HFFc6 (cell line): ENCODE results near the gene CAPN10. TPM values are rescaled to one million over a fixed set of nuclear protein-coding genes. Genes with fewer than 3 reads are reported as not detected.

Source experiments
- DNase-seq: peaks from one replicate; pipeline ENCODE4 v3.0.0-alpha.2; 2018
- H3K27ac Mint-ChIP-seq: 2 replicates; pipeline ENCODE4 v1.8.0; 2020; ENCODE audit warnings: mild to moderate bottlenecking, mixed read lengths
- H3K27me3 Mint-ChIP-seq: 2 replicates; pipeline ENCODE4 v1.8.0; 2021; ENCODE audit warnings: mild to moderate bottlenecking, moderate library complexity, mixed read lengths; ENCODE audit not compliant: insufficient read depth
- H3K36me3 Mint-ChIP-seq: 2 replicates; pipeline ENCODE4 v1.8.0; 2021; ENCODE audit warnings: low read depth, mixed read lengths
- H3K4me1 Mint-ChIP-seq: 2 replicates; pipeline ENCODE4 v1.8.0; 2020; ENCODE audit warnings: low read depth, mixed read lengths
- H3K4me3 Mint-ChIP-seq: 2 replicates; pipeline ENCODE4 v1.8.0; 2020; ENCODE audit warnings: mild to moderate bottlenecking, moderate library complexity, mixed read lengths
- H3K9me3 Mint-ChIP-seq: 2 replicates; pipeline ENCODE4 v1.8.0; 2020; ENCODE audit warnings: mild to moderate bottlenecking, mixed read lengths
- total RNA-seq, 6 experiments: library from RNA; stranded (reverse); fragmentation: NEBNext Ultra II Directional; extraction: Animal tissue kit (Norgen Biotek cat#: 25700); gene quantifications; 2 replicates in 1 of 6; 3 replicates in 5 of 6; pipeline ENCODE4 v1.2.3, GENCODE V29; 2021
- TF ChIP-seq, protein P1 (sequence below): fragments of 200-600 bp; sonication (generic); IDR thresholded peaks from 2 replicates; pipeline ENCODE4 v1.5.0; 2021; ENCODE audit warnings: antibody characterized with exemption, mild to moderate bottlenecking

Gene CAPN10
- total RNA-seq, 6 experiments from 2014 or later, result 13.9 to 20.5 (median 15.0) TPM

- no peaks in the 10 kb centered on the region for H3K9me3 Mint-ChIP-seq
- H3K27ac Mint-ChIP-seq, result no peak overlapping the region
- H3K4me1 Mint-ChIP-seq, result 0 out of 2 replicates have a peak, but pooled peaks cover 5% of the 10 kb centered on the region
- TF ChIP-seq, protein P1, sequence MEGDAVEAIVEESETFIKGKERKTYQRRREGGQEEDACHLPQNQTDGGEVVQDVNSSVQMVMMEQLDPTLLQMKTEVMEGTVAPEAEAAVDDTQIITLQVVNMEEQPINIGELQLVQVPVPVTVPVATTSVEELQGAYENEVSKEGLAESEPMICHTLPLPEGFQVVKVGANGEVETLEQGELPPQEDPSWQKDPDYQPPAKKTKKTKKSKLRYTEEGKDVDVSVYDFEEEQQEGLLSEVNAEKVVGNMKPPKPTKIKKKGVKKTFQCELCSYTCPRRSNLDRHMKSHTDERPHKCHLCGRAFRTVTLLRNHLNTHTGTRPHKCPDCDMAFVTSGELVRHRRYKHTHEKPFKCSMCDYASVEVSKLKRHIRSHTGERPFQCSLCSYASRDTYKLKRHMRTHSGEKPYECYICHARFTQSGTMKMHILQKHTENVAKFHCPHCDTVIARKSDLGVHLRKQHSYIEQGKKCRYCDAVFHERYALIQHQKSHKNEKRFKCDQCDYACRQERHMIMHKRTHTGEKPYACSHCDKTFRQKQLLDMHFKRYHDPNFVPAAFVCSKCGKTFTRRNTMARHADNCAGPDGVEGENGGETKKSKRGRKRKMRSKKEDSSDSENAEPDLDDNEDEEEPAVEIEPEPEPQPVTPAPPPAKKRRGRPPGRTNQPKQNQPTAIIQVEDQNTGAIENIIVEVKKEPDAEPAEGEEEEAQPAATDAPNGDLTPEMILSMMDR, result peak; percentile 11; the same call in 1 of the 2 replicates
- H3K36me3 Mint-ChIP-seq, result no peaks in the 10 kb centered on the region
- no peak for DNase-seq
- H3K4me3 Mint-ChIP-seq, result no peak overlapping the region
- peaks cover 2% of the 10 kb centered on the region; the same call in 1 of the 2 replicates for H3K27me3 Mint-ChIP-seq
These were observed 13.4 kb upstream of the CAPN10 start for GRCh38 chr2:240573071-240573515.

DNA sequence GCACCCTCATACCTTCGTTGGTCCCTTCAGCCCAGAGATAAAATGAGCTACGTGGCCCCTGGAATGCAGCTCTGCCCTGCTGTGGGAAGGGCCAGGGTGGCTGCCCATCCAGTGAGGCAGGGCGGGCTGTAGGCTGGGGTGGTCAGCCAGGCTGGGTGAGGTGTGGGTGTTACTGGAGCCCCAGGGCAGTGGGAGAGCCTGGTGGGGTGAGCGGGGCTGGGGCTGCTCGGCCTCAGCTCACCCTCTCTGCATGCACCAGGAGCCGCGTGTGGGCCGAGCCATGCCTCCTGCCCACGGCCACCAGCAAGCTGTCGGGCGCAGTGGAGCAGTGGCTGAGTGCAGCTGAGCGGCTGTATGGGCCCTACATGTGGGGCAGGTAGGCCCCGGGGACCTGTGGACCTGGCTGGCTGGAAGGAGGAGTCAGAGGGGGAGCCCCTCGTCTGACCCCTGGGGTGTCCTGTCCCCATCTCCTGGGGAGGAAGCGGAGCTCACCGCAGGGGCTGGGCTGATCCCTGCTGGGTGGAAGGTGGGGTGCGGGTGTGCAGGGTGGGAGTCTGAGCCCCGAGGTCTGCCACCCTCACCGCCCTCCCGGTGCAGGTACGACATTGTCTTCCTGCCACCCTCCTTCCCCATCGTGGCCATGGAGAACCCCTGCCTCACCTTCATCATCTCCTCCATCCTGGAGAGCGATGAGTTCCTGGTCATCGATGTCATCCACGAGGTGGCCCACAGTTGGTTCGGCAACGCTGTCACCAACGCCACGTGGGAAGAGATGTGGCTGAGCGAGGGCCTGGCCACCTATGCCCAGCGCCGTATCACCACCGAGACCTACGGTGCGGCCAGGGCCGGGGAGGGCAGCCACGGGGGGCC lies 12.8 kb upstream of the CAPN10 start:
- Mint-ChIP-seq H3K4me3 (no peak overlapping the region), H3K36me3 (no peaks in the 10 kb centered on the region), H3K9me3 (no peaks in the 10 kb centered on the region), H3K27ac (no peak overlapping the region), H3K27me3 (peaks cover 2% of the 10 kb centered on the region; the same call in 1 of the 2 replicates), H3K4me1 (0 out of 2 replicates have a peak, but pooled peaks cover 5% of the 10 kb centered on the region)
- no peak for DNase-seq
- TF ChIP-seq, protein P1, result no peak

DNA sequence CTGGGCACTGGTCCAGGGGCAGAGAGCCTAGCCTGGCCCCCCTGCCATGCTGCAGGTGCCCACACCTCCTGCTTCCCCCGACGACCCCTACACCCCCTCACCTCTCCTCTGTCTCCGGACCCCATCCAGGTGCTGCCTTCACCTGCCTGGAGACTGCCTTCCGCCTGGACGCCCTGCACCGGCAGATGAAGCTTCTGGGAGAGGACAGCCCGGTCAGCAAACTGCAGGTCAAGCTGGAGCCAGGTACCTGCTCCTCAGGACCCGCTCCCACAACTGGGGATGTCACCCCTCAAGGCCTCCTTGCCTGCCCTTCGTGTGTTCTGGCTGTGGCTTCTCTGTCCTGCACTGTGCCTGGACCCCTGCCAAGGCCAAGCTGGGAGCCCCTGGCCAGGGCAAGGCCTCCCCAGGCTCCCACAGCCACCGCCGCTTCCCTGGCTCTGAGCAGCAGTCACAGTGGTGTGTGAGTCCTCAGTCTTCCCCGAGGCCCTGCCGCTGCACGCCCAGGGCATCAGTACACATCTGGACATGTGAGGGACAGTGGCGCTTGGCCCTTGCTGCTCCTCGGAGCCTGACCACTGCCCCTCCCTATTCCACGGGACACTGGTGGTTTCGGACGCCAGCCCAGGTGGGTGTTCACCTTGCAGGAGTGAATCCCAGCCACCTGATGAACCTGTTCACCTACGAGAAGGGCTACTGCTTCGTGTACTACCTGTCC lies 12.0 kb upstream of the CAPN10 start:
- no peak for DNase-seq
- Mint-ChIP-seq H3K9me3 (no peaks in the 10 kb centered on the region), H3K27ac (no peak overlapping the region), H3K36me3 (no peaks in the 10 kb centered on the region), H3K4me3 (no peak overlapping the region), H3K4me1 (peaks cover 4% of the 10 kb centered on the region), H3K27me3 (peaks cover 2% of the 10 kb centered on the region; the same call in 1 of the 2 replicates)
- TF ChIP-seq, protein P1, result no peak

DNA sequence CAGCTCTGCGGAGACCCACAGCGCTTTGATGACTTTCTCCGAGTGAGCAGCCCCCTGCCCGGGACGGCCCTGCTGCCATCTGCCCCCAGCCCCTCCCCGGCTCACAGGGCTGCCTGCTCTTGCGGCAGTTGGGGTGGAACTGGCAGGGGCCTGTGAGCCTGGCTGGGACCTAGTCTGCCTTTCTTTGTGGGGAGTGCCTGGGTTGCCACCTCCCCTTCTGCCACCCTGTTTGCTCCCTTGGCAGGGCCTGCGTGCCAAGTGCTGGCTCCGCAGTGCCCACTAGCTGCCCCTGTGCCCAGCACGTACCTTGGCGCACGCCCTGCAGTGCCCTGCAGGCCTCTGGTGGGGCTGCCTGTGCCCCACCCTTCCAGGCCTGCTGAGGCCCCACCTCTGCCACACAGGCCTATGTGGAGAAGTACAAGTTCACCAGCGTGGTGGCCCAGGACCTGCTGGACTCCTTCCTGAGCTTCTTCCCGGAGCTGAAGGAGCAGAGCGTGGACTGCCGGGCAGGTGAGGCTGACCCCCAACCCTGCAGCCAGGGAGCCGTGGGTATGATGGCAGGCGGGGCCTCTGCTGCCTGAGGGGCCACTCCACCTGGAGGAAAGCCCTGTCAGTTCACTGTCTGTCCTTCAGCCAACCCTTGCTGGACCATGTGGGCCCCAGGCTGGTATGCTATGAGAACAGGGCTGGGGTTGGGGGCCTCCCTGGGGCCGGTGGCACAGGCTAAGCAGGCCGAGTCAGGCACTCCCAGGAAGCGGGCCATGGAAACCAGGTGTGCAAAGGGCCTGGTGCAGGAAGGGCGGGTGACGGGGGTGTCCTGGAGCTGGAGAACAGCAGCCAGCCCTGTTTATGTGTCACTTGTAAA lies 11.2 kb upstream of the CAPN10 start:
- H3K27ac Mint-ChIP-seq, result no peak overlapping the region

More for the DNA sequence above, 11.2 kb upstream of the CAPN10 start:
- Mint-ChIP-seq H3K4me3 (no peak overlapping the region), H3K27me3 (peaks cover 2% of the 10 kb centered on the region; the same call in 1 of the 2 replicates), H3K4me1 (peaks cover 11% of the 10 kb centered on the region), H3K9me3 (no peaks in the 10 kb centered on the region), H3K36me3 (peaks cover 1% of the 10 kb centered on the region; the same call in 1 of the 2 replicates)
- TF ChIP-seq, protein P1, result no peak
- no peak for DNase-seq
